HG02610 (cell line): Measurements from ENCODE around the gene CMIP.
A peak's percentile ranks its signal among the peaks of the same experiment; 100 is the strongest.
"Not testable (repeated sequence)": the region's sequence is repeated elsewhere in the genome, so short reads cannot be mapped to it uniquely, and the experiment has no call there.

ENCODE experiments used
- ATAC-seq: cut with Tn5 transposase; IDR thresholded peaks from one replicate; pipeline ENCODE4 v1.9.1; 2021; ENCODE audit warnings: mild to moderate bottlenecking, moderate library complexity; ENCODE audit not compliant: unreplicated experiment

Gene CMIP

GRCh38 chr16:81444448-81445121, at the start of gene CMIP:
TSS of gene CMIP (plus strand) at chr16:81444808.
- ATAC-seq = peak; percentile 80

- ATAC-seq = no peak
These were observed 49.5 kb upstream of the CMIP start for GRCh38 chr16:81394966-81395655.

GRCh38 chr16:81397058-81397878, 47.3 kb upstream of the CMIP start:
- ATAC-seq = no peak

GRCh38 chr16:81397879-81398520, 46.6 kb upstream of the CMIP start:
- no peak for ATAC-seq

GRCh38 chr16:81399909-81400308, 44.7 kb upstream of the CMIP start:
- no peak for ATAC-seq

- ATAC-seq = no peak
These were observed 43.3 kb upstream of the CMIP start for GRCh38 chr16:81401035-81401950.

- ATAC-seq = no peak
These were observed 41.4 kb upstream of the CMIP start for GRCh38 chr16:81403208-81403600.

- peak; percentile 74 for ATAC-seq
These were observed 40.8 kb upstream of the CMIP start for GRCh38 chr16:81403601-81404391.

- not testable (repeated sequence) for ATAC-seq
These were observed 39.6 kb upstream of the CMIP start for GRCh38 chr16:81405002-81405401.

GRCh38 chr16:81405702-81406113, 38.9 kb upstream of the CMIP start:
- ATAC-seq = no peak

GRCh38 chr16:81408409-81408950, 36.1 kb upstream of the CMIP start:
- no peak for ATAC-seq

- ATAC-seq = no peak
These were observed 35.5 kb upstream of the CMIP start for GRCh38 chr16:81409016-81409556.

- ATAC-seq = no peak
These were observed 33.8 kb upstream of the CMIP start for GRCh38 chr16:81410643-81411293.

- ATAC-seq = no peak
These were observed 31.2 kb upstream of the CMIP start for GRCh38 chr16:81413245-81413990.

GRCh38 chr16:81415751-81416150, 28.9 kb upstream of the CMIP start:
- ATAC-seq = no peak

GRCh38 chr16:81416749-81417148, 27.9 kb upstream of the CMIP start:
- no peak for ATAC-seq

GRCh38 chr16:81417210-81417609, 27.4 kb upstream of the CMIP start:
- ATAC-seq = no peak

- no peak for ATAC-seq
These were observed 24.8 kb upstream of the CMIP start for GRCh38 chr16:81419806-81420205.
